GM19395 (cell line): ENCODE data around the gene NIT2.
"Not testable (repeated sequence)": the region's sequence is repeated elsewhere in the genome, so short reads cannot be mapped to it uniquely, and the experiment has no call there.

Experiments used
- ATAC-seq: cut with Tn5 transposase; IDR thresholded peaks from one replicate; pipeline ENCODE4 v1.9.1; 2021; ENCODE audit warnings: mild to moderate bottlenecking, moderate library complexity; ENCODE audit not compliant: unreplicated experiment

NIT2 gene

GRCh38 chr3:100336229-100336628, 1.7 kb downstream of the NIT2 start:
- ATAC-seq: not testable (repeated sequence)

GRCh38 chr3:100338911-100339310, 4.4 kb downstream of the NIT2 start:
- ATAC-seq: no peak

DNA sequence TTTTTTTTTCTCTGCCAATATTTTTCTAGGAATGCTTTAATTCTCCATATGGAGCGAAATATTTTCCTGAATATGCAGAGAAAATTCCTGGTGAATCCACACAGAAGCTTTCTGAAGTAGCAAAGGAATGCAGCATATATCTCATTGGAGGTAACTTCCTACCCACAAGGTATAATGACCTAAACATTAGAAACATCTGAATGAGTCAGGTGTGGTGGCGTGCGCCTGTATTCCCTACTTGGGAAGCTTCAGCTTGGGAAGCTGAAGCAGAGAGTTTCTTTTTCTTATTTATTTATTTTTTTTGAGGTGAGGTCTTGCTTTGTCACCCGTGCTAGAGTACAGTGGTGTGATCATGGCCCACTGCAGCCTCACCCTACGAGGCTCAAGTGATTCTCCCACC, 5.2 kb downstream of the NIT2 start:
- ATAC-seq: no peak

- no peak for ATAC-seq
Observed at GRCh38 chr3:100340527-100340926, 6.0 kb downstream of the NIT2 start.

- no peak for ATAC-seq
Observed at GRCh38 chr3:100348727-100349126, 14.2 kb downstream of the NIT2 start.

GRCh38 chr3:100351770-100352169, 17.2 kb downstream of the NIT2 start:
- ATAC-seq: not testable (repeated sequence)

DNA sequence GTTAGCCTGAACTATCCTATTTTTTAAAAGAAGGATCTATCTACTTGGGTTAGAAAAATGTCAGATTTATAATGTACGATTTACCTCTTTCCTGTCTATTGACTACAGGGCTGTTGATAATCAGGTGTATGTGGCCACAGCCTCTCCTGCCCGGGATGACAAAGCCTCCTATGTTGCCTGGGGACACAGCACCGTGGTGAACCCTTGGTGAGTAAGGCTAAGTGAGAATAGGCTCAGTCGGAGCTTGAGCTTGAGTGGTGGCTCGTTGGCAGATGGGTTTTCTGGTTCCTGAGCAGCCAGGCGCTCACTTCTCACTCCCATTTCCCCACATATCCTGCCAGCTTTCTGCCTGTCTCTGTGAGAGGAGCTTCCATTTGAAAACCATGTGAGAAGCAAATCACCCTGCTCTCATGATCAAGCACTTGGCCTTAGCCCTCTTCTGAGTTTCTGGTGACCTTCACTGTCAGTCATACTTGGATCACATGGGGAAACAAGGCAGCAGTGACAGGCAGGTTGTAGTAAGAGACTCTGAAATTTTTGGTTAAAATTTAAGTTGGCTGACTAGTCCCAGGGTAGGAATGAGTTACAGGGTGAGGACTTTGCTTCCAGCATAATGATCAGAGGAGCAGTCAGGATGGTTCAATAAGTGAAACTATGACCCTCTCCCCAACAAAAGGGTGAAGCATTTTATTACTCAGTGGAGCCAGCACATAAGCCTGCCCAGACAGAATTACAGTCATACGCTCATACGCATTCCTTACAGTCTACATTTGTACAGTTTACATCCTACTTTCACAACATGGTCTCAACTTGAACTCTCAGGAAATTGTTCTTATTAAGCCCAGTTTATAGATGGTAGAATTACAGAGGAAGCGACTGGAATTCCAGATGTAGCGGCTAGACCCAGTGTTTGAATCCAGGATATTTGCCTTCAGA, 18.0 kb downstream of the NIT2 start:
- ATAC-seq: no peak

- ATAC-seq: no peak
Observed at GRCh38 chr3:100354850-100355249, 20.3 kb downstream of the NIT2 start.

- ATAC-seq: no peak
Observed at GRCh38 chr3:100358413-100358812, 23.9 kb downstream of the NIT2 start.

DNA sequence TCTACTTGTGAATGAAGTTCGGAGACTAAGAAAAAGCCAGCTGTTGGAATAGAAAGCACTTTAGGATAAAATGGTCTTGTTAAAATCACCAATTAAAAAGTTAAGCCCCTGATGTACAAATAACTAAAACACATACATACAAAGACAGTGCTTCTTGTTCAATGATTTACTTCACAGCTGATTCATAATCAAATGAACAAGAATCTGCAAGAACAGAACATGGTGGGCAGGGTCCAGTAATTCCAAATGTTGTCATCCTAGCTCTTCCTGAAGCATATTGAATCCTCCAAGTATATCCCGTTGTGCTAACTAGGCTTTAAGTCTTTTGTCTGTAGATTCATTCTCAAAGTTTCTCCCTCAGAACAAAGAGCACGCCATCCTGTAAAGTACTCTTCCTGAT, 24.5 kb downstream of the NIT2 start:
- no peak for ATAC-seq

- ATAC-seq: no peak
Observed at GRCh38 chr3:100360757-100361496, 26.4 kb downstream of the NIT2 start.

GRCh38 chr3:100361897-100362296, 27.3 kb downstream of the NIT2 start:
- no peak for ATAC-seq

DNA sequence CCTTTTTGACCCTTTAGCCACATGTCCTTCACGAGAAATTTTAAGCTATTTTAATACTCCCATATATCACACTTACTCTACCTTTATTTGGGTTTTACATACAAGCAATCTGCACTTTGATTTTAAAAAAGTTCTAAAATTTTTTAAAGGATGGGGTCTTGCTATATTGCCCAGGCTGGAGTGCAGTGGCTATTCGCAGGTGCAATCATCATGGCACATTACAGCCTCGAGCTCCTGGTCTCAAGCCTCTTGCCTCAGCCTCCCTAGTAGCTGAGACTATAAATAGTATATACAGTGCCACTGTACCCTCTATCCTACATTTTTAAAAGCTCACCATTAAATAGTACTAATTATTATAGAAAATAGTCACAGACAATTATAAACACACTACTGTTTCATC, 29.9 kb downstream of the NIT2 start:
- ATAC-seq: no peak

GRCh38 chr3:100366424-100366823, 31.9 kb downstream of the NIT2 start:
- ATAC-seq: no peak

- ATAC-seq: no peak
Observed at GRCh38 chr3:100368441-100368840, 33.9 kb downstream of the NIT2 start.

GRCh38 chr3:100370756-100371155, 36.2 kb downstream of the NIT2 start:
- ATAC-seq: no peak

GRCh38 chr3:100374521-100374920, 40.0 kb downstream of the NIT2 start:
- no peak for ATAC-seq

DNA sequence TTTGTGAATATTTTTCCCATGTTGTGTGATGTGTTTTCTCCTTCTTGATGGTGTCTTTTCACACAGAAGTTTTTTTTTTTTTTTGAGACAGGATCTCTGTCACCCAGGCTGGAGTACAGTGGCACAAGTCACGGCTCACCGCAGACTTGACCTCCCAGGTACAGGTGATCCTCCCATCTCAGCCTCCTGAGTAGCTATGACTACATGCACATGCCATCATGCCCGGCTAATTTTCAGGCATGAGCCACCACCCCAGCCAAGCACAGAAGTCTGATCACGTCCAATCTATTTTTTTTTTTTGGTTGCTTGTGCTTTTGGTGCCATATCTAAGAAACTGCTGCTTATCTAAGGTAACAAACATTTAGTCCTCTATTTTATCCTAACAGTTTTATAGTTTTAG, 41.7 kb downstream of the NIT2 start:
- ATAC-seq: no peak

- ATAC-seq: no peak
Observed at GRCh38 chr3:100384733-100385525, 50.4 kb downstream of the NIT2 start.

DNA sequence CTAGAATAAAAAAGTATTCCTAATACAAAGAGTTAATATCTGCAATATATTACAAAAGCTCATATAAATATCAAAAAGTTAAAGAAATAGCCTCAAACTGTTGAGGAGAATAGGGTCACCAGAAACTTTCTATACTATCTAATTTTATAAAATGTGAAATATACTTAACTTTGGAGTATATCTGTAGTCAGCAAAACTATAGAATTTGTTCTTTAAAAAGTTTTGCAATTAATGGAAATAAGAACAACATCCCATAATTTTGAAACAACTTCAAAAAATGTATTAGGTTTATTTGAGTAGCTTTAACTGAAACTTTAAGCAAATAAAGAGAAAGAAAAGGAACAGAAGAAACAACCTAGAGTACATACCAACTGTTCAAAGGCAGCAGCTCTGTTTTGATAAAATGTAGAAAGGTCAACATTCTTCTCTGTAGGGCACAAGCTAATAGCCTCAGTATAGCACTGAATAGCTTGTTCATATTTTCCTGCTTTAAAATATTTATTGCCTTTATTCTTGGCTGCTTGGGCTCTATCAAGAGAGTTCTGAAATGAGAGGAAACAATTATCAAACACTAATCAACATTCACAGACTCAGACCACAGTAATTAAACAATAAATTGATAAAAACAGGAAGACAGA, 52.0 kb downstream of the NIT2 start:
- ATAC-seq: no peak

GRCh38 chr3:100389025-100389424, 54.5 kb downstream of the NIT2 start:
- no peak for ATAC-seq
